HepG2 (cell line): Measurements from ENCODE around the gene THOC7. TPM values are rescaled to one million over a fixed set of nuclear protein-coding genes. Genes with fewer than 3 reads are reported as not detected.

Experiments used
- ATAD3A ChIP-seq: sonication (generic); formaldehyde crosslinking; IDR thresholded peaks from 2 replicates; pipeline ENCODE4 v1.4.0; 2020; ENCODE audit warnings: missing genetic modification reagents
- DMAP1 ChIP-seq: IDR thresholded peaks from 2 replicates; pipeline ENCODE4 v1.6.1; 2016
- RXRA ChIP-seq: sonication (generic); formaldehyde crosslinking; IDR thresholded peaks from 2 replicates; pipeline ENCODE4 v1.5.1; 2020; ENCODE audit warnings: missing genetic modification reagents
- TOPORS ChIP-seq: sonication (generic); formaldehyde crosslinking; IDR thresholded peaks from 2 replicates; pipeline ENCODE4 v1.8.0; 2023; ENCODE audit warnings: mild to moderate bottlenecking, missing genetic modification reagents
- WIZ ChIP-seq: sonication (generic); formaldehyde crosslinking; IDR thresholded peaks from 2 replicates; pipeline ENCODE4 v1.5.1; 2020; ENCODE audit warnings: mild to moderate bottlenecking, missing genetic modification reagents
- ZNF180 ChIP-seq: sonication (generic); formaldehyde crosslinking; IDR thresholded peaks from 2 replicates; pipeline ENCODE4 v1.4.0; 2020; ENCODE audit warnings: low read depth, missing genetic modification reagents, borderline replicate concordance
- ZNF441 ChIP-seq: sonication (generic); formaldehyde crosslinking; IDR thresholded peaks from 2 replicates; pipeline ENCODE4 v1.7.0; 2021; ENCODE audit warnings: missing genetic modification reagents, borderline replicate concordance
- ZNF496 ChIP-seq: sonication (generic); formaldehyde crosslinking; IDR thresholded peaks from 2 replicates; pipeline ENCODE4 v1.8.1; 2023; ENCODE audit warnings: mild to moderate bottlenecking, moderate library complexity, missing genetic modification reagents; ENCODE audit not compliant: insufficient replicate concordance
- ZNF709 ChIP-seq: sonication (generic); formaldehyde crosslinking; IDR thresholded peaks from 2 replicates; pipeline ENCODE4 v1.5.0; 2020; ENCODE audit warnings: mild to moderate bottlenecking, missing genetic modification reagents
- ZNF775 ChIP-seq: sonication (generic); formaldehyde crosslinking; IDR thresholded peaks from 2 replicates; pipeline ENCODE4 v1.4.0; 2020; ENCODE audit warnings: missing genetic modification reagents, mild to moderate bottlenecking, moderate library complexity, borderline replicate concordance
- polyA plus RNA-seq, 8 experiments: library from polyadenylated mRNA; depleted of rRNA in 3 of 8; stranded (reverse) in 7 of 8; unstranded in 1 of 8; fragments of >200 nt; fragmentation: Illumina TruSeq in 4 of 8; extraction: Trizol in 4 of 8; gene quantifications; 2 replicates each; pipeline versions ENCODE4 v1.2.1 to v1.2.3, GENCODE V29; 2011 to 2016; ENCODE audit warnings: low read depth in 4 of 8, missing spikeins in 1 of 8, mixed read lengths in 1 of 8; ENCODE audit not compliant: insufficient read depth in 1 of 8
- total RNA-seq, 5 experiments: library from RNA; depleted of rRNA; stranded (reverse); fragments of >200 nt; fragmentation: Illumina TruSeq; extraction: Trizol; gene quantifications; 2 replicates each; pipeline ENCODE4 v1.2.3, GENCODE V29; 2016; ENCODE audit warnings: low read depth in 1 of 5
- TF ChIP-seq, protein P1 (sequence below): sonication (generic); formaldehyde crosslinking; IDR thresholded peaks from 2 replicates; pipeline ENCODE4 v1.8.0; 2022; ENCODE audit warnings: low read depth, missing genetic modification reagents
- TF ChIP-seq, protein P2 (sequence below): sonication (generic); formaldehyde crosslinking; IDR thresholded peaks from 2 replicates; pipeline ENCODE4 v1.5.0; 2020; ENCODE audit warnings: mild to moderate bottlenecking, missing genetic modification reagents, moderate library complexity
- TF ChIP-seq, protein P3 (sequence below), 2 experiments: sonication (generic) in 1 of 2; formaldehyde crosslinking in 1 of 2; IDR thresholded peaks; 2 replicates each; pipeline versions ENCODE4 v1.6.1 to v1.9.0; 2014 to 2022; ENCODE audit warnings: antibody characterized with exemption in 1 of 2, borderline replicate concordance in 1 of 2, inconsistent platforms in 1 of 2, low read depth in 1 of 2, missing genetic modification reagents in 1 of 2
- TF ChIP-seq, protein P4 (sequence below): sonication (generic); formaldehyde crosslinking; conservative IDR thresholded peaks from 2 replicates; pipeline ENCODE4 v1.8.0; 2022; ENCODE audit warnings: mild to moderate bottlenecking, moderate library complexity, missing genetic modification reagents

The THOC7 gene
- total and polyA plus RNA-seq, 2 of the 13 experiments (the other 11 are each of a cell fraction or from before 2014, with no cell fraction given), result 32.8 to 63.5 TPM

DNA sequence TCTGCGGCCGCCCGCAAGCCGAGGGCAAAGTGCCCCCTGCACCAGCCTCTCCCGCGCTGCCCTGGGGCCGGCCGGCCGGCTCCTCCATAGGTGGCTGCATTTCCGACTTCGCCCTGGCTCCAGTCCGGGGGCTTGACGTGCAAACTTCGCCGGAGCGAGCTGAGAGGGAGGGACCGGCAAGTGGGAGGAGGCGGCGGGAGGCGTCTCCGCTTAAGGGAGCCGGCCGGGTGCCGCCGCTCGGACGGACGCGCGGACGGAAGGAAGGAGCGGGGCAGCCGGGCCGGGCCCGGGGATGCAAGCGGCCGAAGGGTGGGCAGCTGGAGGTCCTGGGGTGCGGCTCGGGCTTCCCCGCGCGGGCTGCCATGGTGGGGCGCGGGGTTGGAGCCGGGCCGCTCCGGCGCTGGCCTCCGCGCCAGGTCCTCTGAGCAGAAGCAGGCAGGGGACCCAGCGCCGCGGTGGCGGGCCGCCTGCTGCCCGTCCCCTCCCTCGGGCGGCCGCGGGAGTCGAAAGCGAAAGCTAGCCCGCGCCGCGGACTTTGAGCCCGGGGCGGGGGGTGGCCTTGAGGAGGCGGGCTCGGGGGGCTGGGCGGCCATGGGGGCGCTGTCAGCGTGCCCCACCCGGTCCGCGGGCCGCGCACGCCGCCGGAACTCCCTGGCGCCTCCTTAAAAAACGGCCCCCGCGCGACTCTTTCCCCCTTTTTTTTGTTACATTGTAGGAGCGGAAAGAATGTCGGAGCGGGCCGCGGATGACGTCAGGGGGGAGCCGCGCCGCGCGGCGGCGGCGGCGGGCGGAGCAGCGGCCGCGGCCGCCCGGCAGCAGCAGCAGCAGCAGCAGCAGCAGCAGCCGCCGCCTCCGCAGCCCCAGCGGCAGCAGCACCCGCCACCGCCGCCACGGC lies 48.5 kb upstream of the THOC7 start, which contains the start of gene SCAANT1 (continued):
- TF ChIP-seq, protein P1, sequence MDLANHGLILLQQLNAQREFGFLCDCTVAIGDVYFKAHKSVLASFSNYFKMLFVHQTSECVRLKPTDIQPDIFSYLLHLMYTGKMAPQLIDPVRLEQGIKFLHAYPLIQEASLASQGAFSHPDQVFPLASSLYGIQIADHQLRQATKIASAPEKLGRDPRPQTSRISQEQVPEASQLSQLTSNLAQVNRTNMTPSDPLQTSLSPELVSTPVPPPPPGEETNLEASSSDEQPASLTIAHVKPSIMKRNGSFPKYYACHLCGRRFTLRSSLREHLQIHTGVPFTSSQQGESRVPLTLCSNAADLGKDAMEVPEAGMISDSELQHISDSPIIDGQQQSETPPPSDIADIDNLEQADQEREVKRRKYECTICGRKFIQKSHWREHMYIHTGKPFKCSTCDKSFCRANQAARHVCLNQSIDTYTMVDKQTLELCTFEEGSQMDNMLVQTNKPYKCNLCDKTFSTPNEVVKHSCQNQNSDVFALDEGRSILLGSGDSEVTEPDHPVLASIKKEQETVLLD, result peak; percentile 87; the same call in 1 of the 2 replicates
- TF ChIP-seq ZNF709 (no peak; the same call in 1 of the 2 replicates), WIZ (CRISPR knock-in tag) (no peak), ZNF180 (CRISPR knock-in tag) (no peak), ATAD3A (CRISPR knock-in tag) (no peak), DMAP1 (CRISPR knock-in tag) (peak; percentile 45; the same call in 1 of the 2 replicates), RXRA (CRISPR knock-in tag) (peak; percentile 47; the same call in 1 of the 2 replicates), TOPORS (CRISPR knock-in tag) (no peak), ZNF775 (CRISPR knock-in tag) (0 out of 2 replicates have a peak, but pooled peaks have one; percentile 76), ZNF496 (CRISPR knock-in tag) (no peak), ZNF441 (CRISPR knock-in tag) (no peak)
- TF ChIP-seq, protein P2, sequence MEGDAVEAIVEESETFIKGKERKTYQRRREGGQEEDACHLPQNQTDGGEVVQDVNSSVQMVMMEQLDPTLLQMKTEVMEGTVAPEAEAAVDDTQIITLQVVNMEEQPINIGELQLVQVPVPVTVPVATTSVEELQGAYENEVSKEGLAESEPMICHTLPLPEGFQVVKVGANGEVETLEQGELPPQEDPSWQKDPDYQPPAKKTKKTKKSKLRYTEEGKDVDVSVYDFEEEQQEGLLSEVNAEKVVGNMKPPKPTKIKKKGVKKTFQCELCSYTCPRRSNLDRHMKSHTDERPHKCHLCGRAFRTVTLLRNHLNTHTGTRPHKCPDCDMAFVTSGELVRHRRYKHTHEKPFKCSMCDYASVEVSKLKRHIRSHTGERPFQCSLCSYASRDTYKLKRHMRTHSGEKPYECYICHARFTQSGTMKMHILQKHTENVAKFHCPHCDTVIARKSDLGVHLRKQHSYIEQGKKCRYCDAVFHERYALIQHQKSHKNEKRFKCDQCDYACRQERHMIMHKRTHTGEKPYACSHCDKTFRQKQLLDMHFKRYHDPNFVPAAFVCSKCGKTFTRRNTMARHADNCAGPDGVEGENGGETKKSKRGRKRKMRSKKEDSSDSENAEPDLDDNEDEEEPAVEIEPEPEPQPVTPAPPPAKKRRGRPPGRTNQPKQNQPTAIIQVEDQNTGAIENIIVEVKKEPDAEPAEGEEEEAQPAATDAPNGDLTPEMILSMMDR, result no peak; the same call in 1 of the 2 replicates
- TF ChIP-seq, protein P3, sequence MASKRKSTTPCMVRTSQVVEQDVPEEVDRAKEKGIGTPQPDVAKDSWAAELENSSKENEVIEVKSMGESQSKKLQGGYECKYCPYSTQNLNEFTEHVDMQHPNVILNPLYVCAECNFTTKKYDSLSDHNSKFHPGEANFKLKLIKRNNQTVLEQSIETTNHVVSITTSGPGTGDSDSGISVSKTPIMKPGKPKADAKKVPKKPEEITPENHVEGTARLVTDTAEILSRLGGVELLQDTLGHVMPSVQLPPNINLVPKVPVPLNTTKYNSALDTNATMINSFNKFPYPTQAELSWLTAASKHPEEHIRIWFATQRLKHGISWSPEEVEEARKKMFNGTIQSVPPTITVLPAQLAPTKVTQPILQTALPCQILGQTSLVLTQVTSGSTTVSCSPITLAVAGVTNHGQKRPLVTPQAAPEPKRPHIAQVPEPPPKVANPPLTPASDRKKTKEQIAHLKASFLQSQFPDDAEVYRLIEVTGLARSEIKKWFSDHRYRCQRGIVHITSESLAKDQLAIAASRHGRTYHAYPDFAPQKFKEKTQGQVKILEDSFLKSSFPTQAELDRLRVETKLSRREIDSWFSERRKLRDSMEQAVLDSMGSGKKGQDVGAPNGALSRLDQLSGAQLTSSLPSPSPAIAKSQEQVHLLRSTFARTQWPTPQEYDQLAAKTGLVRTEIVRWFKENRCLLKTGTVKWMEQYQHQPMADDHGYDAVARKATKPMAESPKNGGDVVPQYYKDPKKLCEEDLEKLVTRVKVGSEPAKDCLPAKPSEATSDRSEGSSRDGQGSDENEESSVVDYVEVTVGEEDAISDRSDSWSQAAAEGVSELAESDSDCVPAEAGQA (IDR thresholded peaks at IDR 0.05; ENCODE audit: low read depth), result no peak
- TF ChIP-seq, protein P3 (CRISPR knock-in tag; IDR thresholded peaks at IDR 0.05; ENCODE audit: borderline replicate concordance), result no peak
- TF ChIP-seq, protein P4, sequence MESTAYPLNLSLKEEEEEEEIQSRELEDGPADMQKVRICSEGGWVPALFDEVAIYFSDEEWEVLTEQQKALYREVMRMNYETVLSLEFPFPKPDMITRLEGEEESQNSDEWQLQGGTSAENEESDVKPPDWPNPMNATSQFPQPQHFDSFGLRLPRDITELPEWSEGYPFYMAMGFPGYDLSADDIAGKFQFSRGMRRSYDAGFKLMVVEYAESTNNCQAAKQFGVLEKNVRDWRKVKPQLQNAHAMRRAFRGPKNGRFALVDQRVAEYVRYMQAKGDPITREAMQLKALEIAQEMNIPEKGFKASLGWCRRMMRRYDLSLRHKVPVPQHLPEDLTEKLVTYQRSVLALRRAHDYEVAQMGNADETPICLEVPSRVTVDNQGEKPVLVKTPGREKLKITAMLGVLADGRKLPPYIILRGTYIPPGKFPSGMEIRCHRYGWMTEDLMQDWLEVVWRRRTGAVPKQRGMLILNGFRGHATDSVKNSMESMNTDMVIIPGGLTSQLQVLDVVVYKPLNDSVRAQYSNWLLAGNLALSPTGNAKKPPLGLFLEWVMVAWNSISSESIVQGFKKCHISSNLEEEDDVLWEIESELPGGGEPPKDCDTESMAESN, result peak; percentile 54; the same call in 1 of the 2 replicates
